Neuron (in vitro differentiated cells): ENCODE measurements around the gene ITPK1.

Experiments used
- H2AFZ ChIP-seq: one replicate; pipeline ENCODE4 v1.6.1; 2013; ENCODE audit warnings: low read depth, mild to moderate bottlenecking, inconsistent platforms, low read length, moderate library complexity
- H3K27me3 ChIP-seq: one replicate; pipeline ENCODE4 v1.6.1; 2013; ENCODE audit warnings: low read length; ENCODE audit not compliant: insufficient read depth
- H3K36me3 ChIP-seq: one replicate; pipeline ENCODE4 v1.6.1; 2013; ENCODE audit warnings: low read length; ENCODE audit not compliant: insufficient read depth
- H3K4me1 ChIP-seq: one replicate; pipeline ENCODE4 v1.6.1; 2013; ENCODE audit warnings: low read length; ENCODE audit not compliant: insufficient read depth
- H3K4me3 ChIP-seq: 2 replicates; pipeline ENCODE4 v1.5.1; 2013; ENCODE audit warnings: mild to moderate bottlenecking, low read length, moderate library complexity
- H3K9me3 ChIP-seq: one replicate; pipeline ENCODE4 v1.6.1; 2013; ENCODE audit warnings: low read length

ITPK1 gene

GRCh38 chr14:93092606-93093556 is 22.8 kb downstream of the ITPK1 start:
- no peak overlapping the region for H2AFZ ChIP-seq
- no peaks in the 10 kb centered on the region for H3K36me3 ChIP-seq
- H3K4me3 ChIP-seq: no peak overlapping the region
- no peaks in the 10 kb centered on the region for H3K4me1 ChIP-seq
- H3K9me3 ChIP-seq: no peaks in the 10 kb centered on the region
- no peaks in the 10 kb centered on the region for H3K27me3 ChIP-seq

- H3K4me3 ChIP-seq: no peak overlapping the region
- H3K36me3 ChIP-seq: no peaks in the 10 kb centered on the region
- H2AFZ ChIP-seq: no peak overlapping the region
- no peaks in the 10 kb centered on the region for H3K4me1 ChIP-seq
- H3K9me3 ChIP-seq: no peaks in the 10 kb centered on the region
- H3K27me3 ChIP-seq: no peaks in the 10 kb centered on the region
Observed at GRCh38 chr14:93091666-93092065, 24.1 kb downstream of the ITPK1 start.

GRCh38 chr14:93090826-93091555 is 24.7 kb downstream of the ITPK1 start:
- no peaks in the 10 kb centered on the region for H3K36me3 ChIP-seq
- no peaks in the 10 kb centered on the region for H3K9me3 ChIP-seq
- H2AFZ ChIP-seq: no peak overlapping the region
- no peak overlapping the region for H3K4me3 ChIP-seq
- H3K27me3 ChIP-seq: no peaks in the 10 kb centered on the region
- H3K4me1 ChIP-seq: no peaks in the 10 kb centered on the region

DNA sequence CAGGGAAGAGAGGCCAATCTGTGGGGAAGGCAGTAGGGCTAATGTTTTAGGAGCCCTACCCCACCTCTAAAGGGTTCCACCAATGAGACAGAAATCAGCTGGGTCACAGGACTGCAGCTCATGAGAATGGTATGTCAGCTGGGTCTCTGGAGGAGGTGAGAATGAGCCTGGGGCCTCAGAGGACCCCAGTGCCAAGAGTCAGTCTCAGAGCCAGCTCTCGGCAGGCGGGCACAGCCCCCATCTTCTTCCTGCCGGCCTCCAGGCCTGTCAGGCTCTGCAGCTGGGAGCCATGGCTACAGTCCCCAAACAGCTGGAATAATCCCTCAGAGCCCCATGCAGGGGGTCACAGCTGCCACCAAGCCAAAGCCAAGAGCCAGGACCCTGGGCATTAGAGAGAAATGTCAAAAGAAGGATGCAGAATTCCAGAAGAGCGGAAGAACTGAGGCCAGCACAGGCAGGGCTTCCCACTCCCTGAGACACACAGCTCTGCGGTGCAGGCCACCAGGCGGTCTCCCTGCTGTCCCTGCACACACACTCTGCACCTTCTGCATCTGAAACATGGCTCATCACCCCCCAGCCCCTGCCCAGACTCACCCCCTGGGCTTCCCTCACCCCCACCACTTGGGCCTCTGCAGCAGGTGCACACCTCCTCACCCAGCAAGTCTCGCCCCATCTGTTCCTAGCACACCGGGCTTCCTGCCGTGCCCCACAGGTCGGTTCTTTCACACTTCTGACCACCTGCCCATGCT is 26.0 kb downstream of the ITPK1 start:
- H3K36me3 ChIP-seq: no peaks in the 10 kb centered on the region
- H2AFZ ChIP-seq: no peak overlapping the region
- no peak overlapping the region for H3K4me3 ChIP-seq
- H3K27me3 ChIP-seq: no peaks in the 10 kb centered on the region
- no peaks in the 10 kb centered on the region for H3K9me3 ChIP-seq
- H3K4me1 ChIP-seq: no peaks in the 10 kb centered on the region

DNA sequence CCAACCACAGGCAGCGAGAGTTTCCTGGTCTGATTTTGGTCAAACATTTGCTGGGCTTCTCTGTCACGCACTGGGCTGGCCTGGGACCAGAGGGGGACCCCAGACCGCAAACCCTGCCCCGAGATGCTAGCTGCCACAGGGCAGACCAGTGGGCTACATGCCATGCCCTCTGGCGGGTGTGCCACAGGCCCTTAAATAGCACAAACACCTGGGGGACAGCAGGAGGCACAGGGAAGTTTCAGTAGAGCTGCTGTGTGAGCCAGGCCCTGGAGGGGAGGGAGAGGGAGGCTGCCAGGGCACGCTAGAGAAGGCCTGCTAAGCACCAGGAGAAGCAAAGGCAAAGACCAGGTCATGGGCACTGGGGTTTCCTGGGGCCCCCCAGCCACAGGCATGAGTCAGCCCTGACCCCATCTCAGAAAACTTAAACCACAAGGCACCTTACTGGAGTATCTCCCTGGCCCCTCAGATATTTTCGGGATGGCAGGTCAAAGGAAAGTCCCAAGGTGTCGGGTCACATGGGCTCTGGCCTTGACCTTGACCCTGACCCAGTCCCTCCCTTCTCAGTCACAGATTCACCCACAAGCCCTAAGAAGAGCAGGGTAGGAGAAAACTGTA is 29.2 kb downstream of the ITPK1 start:
- Histone ChIP-seq H2AFZ (no peak overlapping the region), H3K4me1 (peaks cover 3% of the 10 kb centered on the region), H3K9me3 (no peaks in the 10 kb centered on the region), H3K4me3 (no peak overlapping the region), H3K27me3 (no peaks in the 10 kb centered on the region), H3K36me3 (no peaks in the 10 kb centered on the region)

GRCh38 chr14:93085911-93086310 is 29.8 kb downstream of the ITPK1 start:
- peaks cover 3% of the 10 kb centered on the region for H3K4me1 ChIP-seq
- no peaks in the 10 kb centered on the region for H3K9me3 ChIP-seq
- no peak overlapping the region for H3K4me3 ChIP-seq
- no peak overlapping the region for H2AFZ ChIP-seq
- no peaks in the 10 kb centered on the region for H3K27me3 ChIP-seq
- H3K36me3 ChIP-seq: no peaks in the 10 kb centered on the region

GRCh38 chr14:93084866-93085857 is 30.6 kb downstream of the ITPK1 start:
- Histone ChIP-seq H3K27me3 (no peaks in the 10 kb centered on the region), H3K9me3 (no peaks in the 10 kb centered on the region), H3K4me1 (peaks cover 3% of the 10 kb centered on the region), H3K36me3 (no peaks in the 10 kb centered on the region), H2AFZ (no peak overlapping the region), H3K4me3 (no peak overlapping the region)

DNA sequence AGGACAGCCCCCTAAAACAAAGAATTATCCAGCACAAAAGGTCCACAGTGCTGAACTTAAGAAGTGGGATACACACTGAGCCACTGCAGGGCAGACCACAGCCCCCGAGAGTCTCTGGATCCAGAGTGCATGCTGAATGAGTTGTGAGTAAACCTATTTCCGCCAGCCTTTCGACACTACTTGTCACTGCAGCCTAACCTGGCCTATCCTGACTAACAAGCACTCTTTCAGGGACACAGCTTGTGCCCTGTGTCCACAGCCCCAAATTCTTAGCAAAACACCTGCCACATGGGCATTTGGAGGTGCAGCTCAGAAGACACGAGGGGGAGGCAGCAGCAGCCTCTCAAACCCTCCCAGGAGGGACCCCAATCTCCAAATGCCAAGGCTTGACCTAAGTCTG is 31.3 kb downstream of the ITPK1 start:
- Histone ChIP-seq H3K4me1 (peaks cover 3% of the 10 kb centered on the region), H3K9me3 (no peaks in the 10 kb centered on the region), H3K36me3 (no peaks in the 10 kb centered on the region), H3K27me3 (no peaks in the 10 kb centered on the region), H2AFZ (no peak overlapping the region), H3K4me3 (no peak overlapping the region)

DNA sequence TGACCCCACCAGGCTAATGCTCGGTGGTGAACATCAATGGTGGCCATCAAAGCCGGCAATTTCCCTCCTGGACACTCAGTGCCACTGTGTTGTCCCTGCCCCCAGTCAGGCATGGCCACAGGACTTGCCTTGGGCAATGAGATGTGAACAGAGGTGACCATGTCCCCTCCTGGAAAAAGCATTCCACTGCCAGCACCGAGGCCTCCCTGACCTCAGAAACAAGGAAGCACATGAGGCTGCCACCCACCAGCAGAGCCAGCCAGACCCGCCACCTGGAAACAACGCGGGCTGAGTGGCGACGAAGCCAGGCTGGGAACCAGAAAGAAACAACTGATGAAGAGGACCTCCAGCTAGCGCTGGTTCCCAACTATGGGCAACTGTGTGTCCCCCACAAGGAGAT is 31.8 kb downstream of the ITPK1 start:
- Histone ChIP-seq H3K36me3 (no peaks in the 10 kb centered on the region), H2AFZ (no peak overlapping the region), H3K4me3 (no peak overlapping the region), H3K27me3 (no peaks in the 10 kb centered on the region), H3K9me3 (no peaks in the 10 kb centered on the region), H3K4me1 (peaks cover 3% of the 10 kb centered on the region)

GRCh38 chr14:93082576-93083001 is 33.1 kb downstream of the ITPK1 start:
- Histone ChIP-seq H3K27me3 (no peaks in the 10 kb centered on the region), H3K4me1 (peaks cover 3% of the 10 kb centered on the region), H3K36me3 (no peaks in the 10 kb centered on the region), H2AFZ (no peak overlapping the region), H3K4me3 (no peak overlapping the region), H3K9me3 (no peaks in the 10 kb centered on the region)

- no peaks in the 10 kb centered on the region for H3K9me3 ChIP-seq
- H3K4me3 ChIP-seq: no peak overlapping the region
- H3K27me3 ChIP-seq: no peaks in the 10 kb centered on the region
- no peak overlapping the region for H2AFZ ChIP-seq
- H3K4me1 ChIP-seq: peaks cover 3% of the 10 kb centered on the region
- no peaks in the 10 kb centered on the region for H3K36me3 ChIP-seq
Observed at GRCh38 chr14:93081876-93082570, 33.7 kb downstream of the ITPK1 start.
